ENCODE results near the gene HNRNPH3. TPM values are rescaled to one million over a fixed set of nuclear protein-coding genes. Genes with fewer than 3 reads are reported as not detected.
"Not testable (repeated sequence)": the region's sequence is repeated elsewhere in the genome, so short reads cannot be mapped to it uniquely, and the experiment has no call there.

HNRNPH3 gene, protein sequence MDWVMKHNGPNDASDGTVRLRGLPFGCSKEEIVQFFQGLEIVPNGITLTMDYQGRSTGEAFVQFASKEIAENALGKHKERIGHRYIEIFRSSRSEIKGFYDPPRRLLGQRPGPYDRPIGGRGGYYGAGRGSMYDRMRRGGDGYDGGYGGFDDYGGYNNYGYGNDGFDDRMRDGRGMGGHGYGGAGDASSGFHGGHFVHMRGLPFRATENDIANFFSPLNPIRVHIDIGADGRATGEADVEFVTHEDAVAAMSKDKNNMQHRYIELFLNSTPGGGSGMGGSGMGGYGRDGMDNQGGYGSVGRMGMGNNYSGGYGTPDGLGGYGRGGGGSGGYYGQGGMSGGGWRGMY
- total RNA-seq = 100 to 1,000 TPM; 198 to 215 (median 208) TPM

DNA sequence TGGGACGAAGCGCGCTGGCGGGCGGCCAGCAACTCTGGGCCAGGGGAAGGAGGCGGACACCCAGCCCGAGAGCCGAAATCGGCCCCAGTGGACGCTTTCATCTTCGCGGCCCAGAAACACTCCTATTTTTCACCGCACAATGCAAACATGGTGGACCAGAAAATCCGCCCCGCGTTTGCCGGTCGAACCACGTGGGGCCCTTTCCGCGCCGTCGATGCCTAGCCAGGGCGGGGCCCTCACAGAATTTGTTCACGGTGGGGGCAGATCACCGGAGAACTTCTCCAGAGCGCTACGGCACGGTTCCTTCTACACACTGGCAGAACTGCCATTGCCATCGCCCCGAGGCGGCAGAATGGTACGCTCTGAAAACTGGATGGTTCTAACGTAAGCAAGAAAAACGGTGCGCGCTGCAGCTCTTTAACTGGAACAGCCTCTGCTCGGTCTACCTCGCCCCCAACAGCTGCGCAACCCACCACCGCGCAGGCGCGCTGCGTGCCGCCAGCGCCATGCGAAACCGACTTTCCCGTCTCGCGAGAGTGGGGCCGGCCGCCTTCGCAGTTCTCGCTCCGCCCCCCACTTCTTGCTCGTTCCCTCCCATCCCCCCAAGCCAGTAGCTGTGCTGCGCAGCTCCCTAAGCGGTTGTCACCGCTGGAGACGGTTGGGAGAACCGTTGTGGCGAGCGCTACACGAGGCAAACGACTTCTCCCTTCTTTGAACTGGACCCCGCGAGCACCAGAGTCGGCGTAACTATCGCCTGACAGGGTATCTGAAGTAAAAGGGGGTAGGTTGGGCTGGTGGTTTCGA is at the start of gene HNRNPH3:
Gene HNRNPH3 (plus strand): TSS at position 610 of the 804 bp plus-strand sequence. CDS start 5,158 bp downstream, outside the sequence.
- peaks cover 23% of the 10 kb centered on the region for H3K36me3 Mint-ChIP-seq (ENCODE audit: insufficient read depth)
- H3K9me3 Mint-ChIP-seq = no peaks in the 10 kb centered on the region
- H3K4me1 Mint-ChIP-seq (ENCODE audit: low read depth) = peaks cover 50% of the 10 kb centered on the region
- no peaks in the 10 kb centered on the region for H3K27me3 Mint-ChIP-seq (ENCODE audit: low read depth)
- DNase-seq (peak; percentile 99), ATAC-seq (peak; percentile 87 to 91)
- H3K4me3 Mint-ChIP-seq = peak within 1 kb of the TSS; percentile 100

DNA sequence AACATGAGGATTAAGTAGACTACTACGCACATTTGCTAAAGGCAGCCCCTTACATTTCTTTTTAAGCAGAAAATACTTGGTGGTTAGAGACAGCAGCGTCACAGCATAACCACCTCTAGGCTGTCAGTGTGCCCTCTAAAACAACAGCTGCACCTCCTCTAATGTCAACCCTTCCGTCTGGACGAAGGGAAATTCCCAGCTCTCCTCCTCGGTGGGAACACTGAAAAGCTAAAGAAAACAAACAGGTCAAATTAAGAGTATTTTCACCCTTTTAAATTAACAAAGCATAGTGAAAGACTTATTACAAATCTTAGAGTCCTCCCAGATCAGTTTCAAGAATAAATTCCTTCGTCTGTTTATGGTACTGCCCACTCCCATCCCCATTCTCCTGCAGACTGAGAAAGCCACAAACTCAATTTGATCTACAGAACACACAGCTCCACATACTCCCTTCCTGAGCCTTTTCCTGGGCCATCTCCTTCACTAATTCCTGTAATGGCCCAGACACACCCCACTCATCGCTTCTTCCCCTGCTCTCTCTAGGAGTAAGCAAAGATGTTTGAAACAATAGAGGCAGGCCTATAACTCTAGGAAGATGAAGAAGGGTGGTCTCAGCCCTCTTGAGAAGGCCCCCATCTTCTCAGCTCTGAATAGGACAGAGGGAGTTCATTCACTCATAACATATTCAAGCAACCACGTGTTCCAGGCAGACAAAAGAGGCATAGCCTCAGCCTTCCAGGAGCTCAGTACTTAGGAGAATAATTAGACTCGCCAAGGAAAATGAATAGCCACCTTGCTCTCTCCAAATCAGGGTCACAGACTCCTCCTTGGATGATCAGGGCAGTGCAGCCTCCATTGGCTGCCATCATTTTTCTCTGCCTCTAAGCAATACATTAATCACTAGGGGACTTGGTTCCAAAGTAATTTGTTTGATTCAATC is 47.5 kb upstream of the HNRNPH3 start:
- no peak overlapping the region for H3K4me3 Mint-ChIP-seq
- no peaks in the 10 kb centered on the region for H3K36me3 Mint-ChIP-seq (ENCODE audit: insufficient read depth)
- no peaks in the 10 kb centered on the region for H3K4me1 Mint-ChIP-seq (ENCODE audit: low read depth)
- H3K9me3 Mint-ChIP-seq = no peaks in the 10 kb centered on the region
- DNase-seq = no peak
- H3K27me3 Mint-ChIP-seq (ENCODE audit: low read depth) = no peaks in the 10 kb centered on the region
- no peak for ATAC-seq

DNA sequence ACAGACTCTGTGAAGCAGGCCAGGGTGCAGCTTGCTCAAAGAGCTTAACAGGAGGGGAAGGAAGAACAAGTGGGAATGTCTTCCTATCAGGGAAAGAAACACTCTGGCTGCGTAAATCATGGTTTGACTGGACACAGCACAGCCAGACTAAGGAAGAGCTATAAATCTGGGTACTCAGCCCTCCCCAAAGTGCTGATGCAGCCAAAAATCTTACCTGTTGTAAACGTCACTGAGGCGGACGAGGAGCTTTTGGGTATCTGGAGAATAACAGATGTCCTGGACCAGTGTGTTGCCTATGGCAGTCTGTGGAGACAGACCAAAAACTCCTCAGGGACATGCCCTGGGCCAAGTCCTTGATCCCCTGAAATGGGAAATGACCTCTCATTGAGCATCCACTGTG is 43.1 kb upstream of the HNRNPH3 start:
- DNase-seq (no peak), ATAC-seq (no peak)
- H3K27me3 Mint-ChIP-seq (ENCODE audit: low read depth) = no peaks in the 10 kb centered on the region
- no peaks in the 10 kb centered on the region for H3K36me3 Mint-ChIP-seq (ENCODE audit: insufficient read depth)
- no peaks in the 10 kb centered on the region for H3K9me3 Mint-ChIP-seq
- no peaks in the 10 kb centered on the region for H3K4me1 Mint-ChIP-seq (ENCODE audit: low read depth)
- H3K4me3 Mint-ChIP-seq = no peak overlapping the region

DNA sequence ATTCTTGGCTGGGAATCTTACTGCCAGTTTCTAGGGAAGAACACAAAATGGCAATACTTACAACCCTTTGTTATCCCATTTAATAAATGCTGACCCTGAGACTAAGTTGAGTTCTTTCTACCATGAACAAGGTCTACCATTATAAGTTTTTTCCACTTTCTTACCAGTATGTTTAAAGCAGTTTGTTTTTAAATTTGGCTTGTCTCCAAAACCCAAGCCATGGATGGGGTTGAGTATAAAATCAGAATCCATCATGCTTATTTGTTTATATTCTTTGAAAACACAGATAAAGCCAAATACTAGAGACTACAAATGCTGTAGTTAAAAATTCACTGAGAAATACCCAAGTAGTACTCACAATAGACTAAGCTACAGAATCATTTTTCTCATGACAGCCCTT is 41.1 kb upstream of the HNRNPH3 start:
- no peaks in the 10 kb centered on the region for H3K4me1 Mint-ChIP-seq (ENCODE audit: low read depth)
- no peaks in the 10 kb centered on the region for H3K9me3 Mint-ChIP-seq
- H3K36me3 Mint-ChIP-seq (ENCODE audit: insufficient read depth) = no peaks in the 10 kb centered on the region
- no peak for DNase-seq
- no peak for ATAC-seq
- no peaks in the 10 kb centered on the region for H3K27me3 Mint-ChIP-seq (ENCODE audit: low read depth)
- no peak overlapping the region for H3K4me3 Mint-ChIP-seq

DNA sequence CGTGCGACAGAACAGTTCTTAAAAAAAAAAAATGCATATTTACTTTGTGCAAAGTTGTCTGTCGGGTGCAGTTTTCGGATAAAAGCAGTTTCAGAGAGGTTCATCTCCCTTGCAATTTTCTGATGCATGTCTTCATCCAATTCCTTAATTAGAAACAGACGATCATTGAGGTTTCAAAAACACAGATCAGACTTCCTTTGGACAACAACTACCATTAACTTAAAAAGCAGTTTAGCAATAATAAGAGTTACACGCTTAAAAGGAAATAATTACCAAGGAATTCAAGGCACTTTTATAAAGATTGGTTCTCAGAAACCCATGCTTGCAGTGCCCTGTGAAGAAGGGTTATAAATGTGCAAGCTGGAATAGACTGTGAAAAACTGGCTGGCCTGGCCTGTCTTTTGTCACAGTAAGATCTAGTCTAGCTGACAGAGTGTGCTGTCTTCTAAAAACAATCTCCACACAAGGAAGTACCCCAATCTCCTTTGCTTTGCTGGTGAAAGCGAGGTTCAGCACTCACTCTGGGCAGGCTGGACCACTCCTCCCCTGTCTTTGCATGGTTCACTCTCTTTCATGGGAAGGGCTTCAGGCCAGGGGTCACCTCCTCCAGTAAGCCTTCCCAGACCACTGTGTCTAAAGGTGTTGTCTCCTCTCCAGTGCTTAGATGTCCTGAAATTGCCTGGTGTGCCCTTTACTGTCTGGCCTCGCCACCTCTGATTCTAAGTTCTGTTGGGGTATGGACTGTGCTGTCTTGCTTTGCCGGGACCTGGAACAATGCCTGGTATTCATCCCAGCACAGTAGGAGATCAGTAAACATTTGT is 34.8 kb upstream of the HNRNPH3 start:
- Mint-ChIP-seq H3K27me3 (ENCODE audit: low read depth) (no peaks in the 10 kb centered on the region), H3K4me1 (ENCODE audit: low read depth) (no peaks in the 10 kb centered on the region), H3K36me3 (ENCODE audit: insufficient read depth) (no peaks in the 10 kb centered on the region), H3K9me3 (no peaks in the 10 kb centered on the region), H3K4me3 (no peak overlapping the region)
- ATAC-seq (no peak), DNase-seq (no peak)

DNA sequence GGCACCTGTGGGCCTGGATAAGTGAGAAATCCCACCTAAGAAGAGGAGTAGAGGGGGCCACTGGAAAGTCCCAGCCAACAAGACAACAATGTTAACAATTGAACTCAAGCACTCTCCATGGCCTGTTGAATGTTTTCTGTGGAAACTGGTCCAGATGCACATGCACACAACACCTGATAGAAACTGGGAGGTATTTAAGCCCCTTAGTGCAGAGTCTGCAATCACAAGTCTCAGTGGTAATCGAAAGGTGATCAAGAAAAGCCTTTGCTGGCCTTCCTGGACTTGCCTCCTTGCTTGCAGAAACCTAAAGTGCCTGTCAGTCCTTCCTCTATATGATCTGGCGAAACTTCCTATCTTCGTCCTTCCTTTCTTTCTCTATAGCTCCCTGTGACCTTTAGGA is 30.6 kb upstream of the HNRNPH3 start:
- ATAC-seq = no peak

DNA sequence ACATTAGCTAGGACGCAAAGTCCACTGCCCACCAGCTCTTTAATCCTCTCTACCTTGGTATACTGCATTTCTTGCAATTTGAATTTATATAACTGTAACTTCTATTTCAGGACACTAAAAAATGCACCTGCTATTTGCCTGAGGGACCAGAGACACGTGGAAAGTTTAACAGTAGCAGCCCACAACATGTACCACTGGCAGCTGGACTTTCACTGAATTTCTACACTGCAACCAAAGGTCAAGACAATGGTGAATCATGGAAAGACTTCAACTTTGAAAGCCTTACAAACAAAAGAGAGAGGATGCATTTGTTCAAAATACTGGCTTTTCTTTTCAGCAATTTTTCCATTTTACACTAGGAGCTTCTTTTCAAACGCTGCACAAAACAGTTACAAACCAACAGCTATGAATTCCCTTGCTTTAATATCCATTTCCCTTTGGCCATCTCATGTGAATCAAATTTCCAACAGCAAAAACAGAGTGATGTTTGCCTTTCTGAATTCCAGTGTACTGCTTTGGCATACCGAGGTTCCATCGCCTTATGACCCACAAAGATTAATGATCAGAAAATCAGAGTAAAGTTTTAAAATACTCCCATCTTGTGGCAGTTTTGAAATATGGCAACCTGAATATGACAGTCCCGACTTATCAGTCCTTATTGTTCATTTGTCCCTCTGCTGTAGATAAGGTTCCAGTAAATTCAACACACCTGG is 29.9 kb upstream of the HNRNPH3 start:
- Mint-ChIP-seq H3K4me3 (no peak overlapping the region), H3K9me3 (no peaks in the 10 kb centered on the region), H3K36me3 (ENCODE audit: insufficient read depth) (no peaks in the 10 kb centered on the region), H3K4me1 (ENCODE audit: low read depth) (no peaks in the 10 kb centered on the region), H3K27me3 (ENCODE audit: low read depth) (no peaks in the 10 kb centered on the region)
- ATAC-seq = peak in 1 of 2 donors; percentile 27
- no peak for DNase-seq

More for the DNA sequence above, 30.6 kb upstream of the HNRNPH3 start:
- Mint-ChIP-seq H3K4me3 (no peak overlapping the region), H3K27me3 (ENCODE audit: low read depth) (no peaks in the 10 kb centered on the region), H3K4me1 (ENCODE audit: low read depth) (no peaks in the 10 kb centered on the region), H3K36me3 (ENCODE audit: insufficient read depth) (no peaks in the 10 kb centered on the region), H3K9me3 (no peaks in the 10 kb centered on the region)
- DNase-seq = no peak

DNA sequence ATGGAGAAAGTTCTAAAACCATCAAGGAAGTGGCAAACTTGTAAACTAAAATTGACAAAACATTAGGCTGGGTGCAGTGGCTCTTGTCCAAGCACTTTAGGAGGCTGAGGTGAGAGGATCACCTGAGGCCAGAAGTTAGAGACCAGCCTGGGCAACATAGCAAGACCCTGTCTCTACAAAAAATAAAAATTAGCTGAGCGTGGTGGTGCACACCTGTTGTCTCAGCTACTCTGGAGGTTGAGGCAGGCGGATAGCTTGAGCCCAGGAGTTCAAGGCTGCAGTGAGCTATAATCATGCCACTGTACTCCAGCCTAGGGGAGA is 29.4 kb upstream of the HNRNPH3 start:
- DNase-seq = no peak
- no peaks in the 10 kb centered on the region for H3K9me3 Mint-ChIP-seq
- no peaks in the 10 kb centered on the region for H3K4me1 Mint-ChIP-seq (ENCODE audit: low read depth)
- H3K36me3 Mint-ChIP-seq (ENCODE audit: insufficient read depth) = no peaks in the 10 kb centered on the region
- H3K27me3 Mint-ChIP-seq (ENCODE audit: low read depth) = no peaks in the 10 kb centered on the region
- ATAC-seq = no peak
- H3K4me3 Mint-ChIP-seq = no peak overlapping the region

DNA sequence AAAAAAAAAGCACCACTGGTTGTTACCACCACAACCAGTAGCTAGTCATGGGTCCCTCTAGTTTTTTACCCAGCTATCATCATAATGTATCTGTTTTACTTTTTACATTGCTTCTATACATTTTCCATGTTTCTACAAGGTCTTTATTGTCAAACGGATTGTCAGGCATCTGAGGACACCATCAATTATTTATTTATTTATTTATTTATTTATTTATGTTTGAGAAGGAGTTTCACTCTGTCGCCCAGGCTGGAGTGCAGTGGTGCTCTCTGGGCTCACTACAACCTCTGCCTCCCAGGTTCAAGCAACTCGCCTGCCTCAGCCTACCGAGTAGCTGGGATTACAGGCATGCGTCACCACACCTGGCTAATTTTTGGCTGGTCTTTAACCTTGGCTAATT is 29.0 kb upstream of the HNRNPH3 start:
- Mint-ChIP-seq H3K4me3 (no peak overlapping the region), H3K36me3 (ENCODE audit: insufficient read depth) (no peaks in the 10 kb centered on the region)
- no peak for ATAC-seq

DNA sequence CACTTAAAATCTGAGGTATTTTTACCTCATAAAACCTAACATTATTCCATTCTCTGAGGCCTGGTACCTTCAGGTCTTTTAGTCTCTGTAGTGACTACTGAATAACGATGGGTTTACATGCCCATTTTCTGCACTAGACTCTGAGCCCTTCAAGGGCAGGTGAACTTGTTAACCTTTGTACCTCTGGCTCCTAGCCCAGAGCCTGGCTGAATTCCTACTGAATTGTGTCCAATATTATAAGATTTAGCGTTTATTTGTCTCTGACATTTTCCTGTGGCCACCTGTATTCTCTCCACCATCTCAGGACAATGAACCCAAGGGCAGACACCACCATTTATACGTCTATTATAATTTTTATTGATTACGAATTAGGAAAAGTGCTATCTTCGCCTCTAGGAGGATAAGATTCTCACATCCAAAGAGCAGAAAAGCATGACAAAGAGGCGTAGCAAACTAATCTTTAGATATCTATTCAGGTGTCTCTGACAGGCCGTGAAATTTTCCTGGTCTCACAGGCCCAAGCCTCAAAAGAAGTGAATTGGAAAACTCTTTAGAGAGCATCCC is 27.9 kb upstream of the HNRNPH3 start:
- H3K4me1 Mint-ChIP-seq (ENCODE audit: low read depth) = no peaks in the 10 kb centered on the region
- H3K9me3 Mint-ChIP-seq = no peaks in the 10 kb centered on the region
- ATAC-seq (no peak), DNase-seq (no peak)
- no peaks in the 10 kb centered on the region for H3K36me3 Mint-ChIP-seq (ENCODE audit: insufficient read depth)
- no peak overlapping the region for H3K4me3 Mint-ChIP-seq
- no peaks in the 10 kb centered on the region for H3K27me3 Mint-ChIP-seq (ENCODE audit: low read depth)

More for the DNA sequence above, 29.0 kb upstream of the HNRNPH3 start:
- no peak for DNase-seq
- Mint-ChIP-seq H3K9me3 (no peaks in the 10 kb centered on the region), H3K4me1 (ENCODE audit: low read depth) (no peaks in the 10 kb centered on the region), H3K27me3 (ENCODE audit: low read depth) (no peaks in the 10 kb centered on the region)

DNA sequence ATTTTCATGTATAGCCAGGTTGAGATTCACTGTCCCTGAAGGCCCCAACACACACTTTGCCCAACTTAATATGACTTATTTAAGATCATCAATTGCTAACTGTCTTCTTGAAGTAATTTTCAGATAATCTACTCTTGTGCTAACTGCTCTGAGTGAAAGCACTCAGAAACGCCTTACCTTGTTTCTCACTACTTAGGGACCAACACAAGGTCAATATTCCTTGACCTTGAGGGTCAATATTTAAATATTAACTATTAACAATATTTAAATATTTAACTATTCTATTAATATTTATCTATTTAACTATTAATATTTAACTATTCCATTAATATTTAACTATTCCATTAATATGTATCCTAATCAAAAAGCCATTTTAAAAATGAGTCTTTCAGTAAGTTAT is 26.0 kb upstream of the HNRNPH3 start:
- Mint-ChIP-seq H3K4me1 (ENCODE audit: low read depth) (no peaks in the 10 kb centered on the region), H3K9me3 (no peaks in the 10 kb centered on the region), H3K4me3 (no peak overlapping the region), H3K27me3 (ENCODE audit: low read depth) (no peaks in the 10 kb centered on the region), H3K36me3 (ENCODE audit: insufficient read depth) (no peaks in the 10 kb centered on the region)
- DNase-seq (no peak), ATAC-seq (no peak)

DNA sequence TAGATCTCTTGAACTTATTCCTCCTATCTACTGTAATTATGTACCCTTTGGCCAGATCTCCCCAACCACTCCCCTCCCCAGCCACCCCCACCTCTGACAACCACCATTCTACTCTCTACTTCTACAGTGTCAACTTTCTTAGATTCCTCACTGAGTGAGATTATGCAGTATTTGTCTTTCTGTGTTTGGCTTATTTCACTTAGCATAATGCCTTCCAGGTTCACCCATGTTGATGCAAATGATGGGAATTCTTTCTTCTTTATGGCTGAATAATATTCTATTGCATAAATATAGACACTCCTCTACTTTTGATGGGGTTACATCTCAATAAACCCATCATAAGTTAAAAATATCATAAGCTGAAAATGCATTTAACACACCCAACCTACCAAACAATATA is 21.3 kb upstream of the HNRNPH3 start:
- ATAC-seq (no peak), DNase-seq (no peak)
- Mint-ChIP-seq H3K27me3 (ENCODE audit: low read depth) (no peaks in the 10 kb centered on the region), H3K36me3 (ENCODE audit: insufficient read depth) (no peaks in the 10 kb centered on the region), H3K9me3 (no peaks in the 10 kb centered on the region), H3K4me1 (ENCODE audit: low read depth) (peaks cover 6% of the 10 kb centered on the region), H3K4me3 (no peak overlapping the region)

DNA sequence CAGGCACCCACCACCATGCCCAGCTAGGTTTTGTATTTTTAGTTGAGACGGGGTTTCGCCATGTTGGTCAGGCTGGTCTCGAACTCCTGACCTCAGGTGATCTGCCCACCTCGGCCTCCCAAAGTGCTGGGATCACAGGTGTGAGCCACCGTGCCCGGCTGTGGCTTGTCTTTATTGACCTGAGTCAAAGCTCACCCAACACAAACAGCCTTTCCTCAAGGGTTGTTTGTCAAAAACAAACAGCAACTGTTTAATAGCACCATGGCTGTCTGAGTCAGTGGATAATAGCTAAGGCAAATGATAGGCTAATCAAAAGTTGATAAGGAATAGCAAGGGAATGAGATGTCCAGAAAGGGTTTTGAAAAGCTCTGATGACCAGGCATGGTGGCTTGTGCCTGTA is 16.9 kb upstream of the HNRNPH3 start:
- ATAC-seq; DNase-seq; H3K36me3 Mint-ChIP-seq (ENCODE audit: insufficient read depth); H3K27me3 Mint-ChIP-seq (ENCODE audit: low read depth); H3K4me3 Mint-ChIP-seq; H3K4me1 Mint-ChIP-seq (ENCODE audit: low read depth): not testable (repeated sequence)
- peaks cover 11% of the 10 kb centered on the region for H3K9me3 Mint-ChIP-seq

All from activated T-cell treated with anti-CD3 and anti-CD28 coated beads, Interleukin-2, amount 50 U/mL, for 4 hours (primary cell).